ENCODE measurements around the gene TSPAN18. TPM values are rescaled to one million over a fixed set of nuclear protein-coding genes. Genes with fewer than 3 reads are reported as not detected.

TSPAN18 gene
- polyA plus RNA-seq, 1 of the 3 experiments (the other 2 are of a cell fraction) = 0.72 TPM

- Histone ChIP-seq H4K20me1 (ENCODE audit: insufficient read depth) (no peaks in the 10 kb centered on the region), H3F3A (replicated peaks; ENCODE audit: insufficient read depth) (no peaks in the 10 kb centered on the region), H3K27ac (ENCODE audit: low read depth in 2 of 2, low read length in 1 of 2) (no peak overlapping the region), H3K4me3 (ENCODE audit: low read depth in 2 of 2, low read length in 1 of 2) (no peak overlapping the region), H3K27me3 (ENCODE audit: insufficient read depth) (no peaks in the 10 kb centered on the region), H2AFZ (ENCODE audit: low read depth) (no peak overlapping the region), H3K4me1 (ENCODE audit: control insufficient read depth in 1 of 2, insufficient read depth in 2 of 2, low read depth in 1 of 2, low read length in 1 of 2) (peaks cover 0 to 10% of the 10 kb centered on the region in 2 experiments; a peak in 1 of 4 replicates), H3K4me2 (no peak overlapping the region), H3K36me3 (replicated peaks in 1 of 2; ENCODE audit: control insufficient read depth in 1 of 2, insufficient read depth in 2 of 2, low read length in 1 of 2) (no peaks in the 10 kb centered on the region), H3K9me3 (no peaks in the 10 kb centered on the region), H3K9me2 (no peaks in the 10 kb centered on the region), H3K79me2 (ENCODE audit: insufficient read depth) (no peaks in the 10 kb centered on the region), H3K9ac (no peak overlapping the region)
- DNase-seq = no peak
- TF ChIP-seq TAF1 (IDR thresholded peaks at IDR 0.05; ENCODE audit: borderline replicate concordance, low read depth, low read length) (no peak), FOXM1 (IDR thresholded peaks at IDR 0.05; ENCODE audit: low read depth) (no peak), ZBTB33 (IDR thresholded peaks at IDR 0.05; ENCODE audit: borderline replicate concordance, low read depth) (no peak), NRF1 (IDR thresholded peaks at IDR 0.05; ENCODE audit: low read depth, low read length) (no peak), RCOR1 (IDR thresholded peaks at IDR 0.05; ENCODE audit: low read length) (no peak), USF2 (IDR thresholded peaks at IDR 0.05; ENCODE audit: borderline replicate concordance, low read depth, low read length) (no peak), MAX (IDR thresholded peaks at IDR 0.05; ENCODE audit: low read depth) (no peak), RAD21 (IDR thresholded peaks at IDR 0.05; ENCODE audit: low read length) (no peak), ELF1 (IDR thresholded peaks at IDR 0.05) (no peak)
- TF ChIP-seq, protein P1, sequence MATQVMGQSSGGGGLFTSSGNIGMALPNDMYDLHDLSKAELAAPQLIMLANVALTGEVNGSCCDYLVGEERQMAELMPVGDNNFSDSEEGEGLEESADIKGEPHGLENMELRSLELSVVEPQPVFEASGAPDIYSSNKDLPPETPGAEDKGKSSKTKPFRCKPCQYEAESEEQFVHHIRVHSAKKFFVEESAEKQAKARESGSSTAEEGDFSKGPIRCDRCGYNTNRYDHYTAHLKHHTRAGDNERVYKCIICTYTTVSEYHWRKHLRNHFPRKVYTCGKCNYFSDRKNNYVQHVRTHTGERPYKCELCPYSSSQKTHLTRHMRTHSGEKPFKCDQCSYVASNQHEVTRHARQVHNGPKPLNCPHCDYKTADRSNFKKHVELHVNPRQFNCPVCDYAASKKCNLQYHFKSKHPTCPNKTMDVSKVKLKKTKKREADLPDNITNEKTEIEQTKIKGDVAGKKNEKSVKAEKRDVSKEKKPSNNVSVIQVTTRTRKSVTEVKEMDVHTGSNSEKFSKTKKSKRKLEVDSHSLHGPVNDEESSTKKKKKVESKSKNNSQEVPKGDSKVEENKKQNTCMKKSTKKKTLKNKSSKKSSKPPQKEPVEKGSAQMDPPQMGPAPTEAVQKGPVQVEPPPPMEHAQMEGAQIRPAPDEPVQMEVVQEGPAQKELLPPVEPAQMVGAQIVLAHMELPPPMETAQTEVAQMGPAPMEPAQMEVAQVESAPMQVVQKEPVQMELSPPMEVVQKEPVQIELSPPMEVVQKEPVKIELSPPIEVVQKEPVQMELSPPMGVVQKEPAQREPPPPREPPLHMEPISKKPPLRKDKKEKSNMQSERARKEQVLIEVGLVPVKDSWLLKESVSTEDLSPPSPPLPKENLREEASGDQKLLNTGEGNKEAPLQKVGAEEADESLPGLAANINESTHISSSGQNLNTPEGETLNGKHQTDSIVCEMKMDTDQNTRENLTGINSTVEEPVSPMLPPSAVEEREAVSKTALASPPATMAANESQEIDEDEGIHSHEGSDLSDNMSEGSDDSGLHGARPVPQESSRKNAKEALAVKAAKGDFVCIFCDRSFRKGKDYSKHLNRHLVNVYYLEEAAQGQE (IDR thresholded peaks at IDR 0.05; ENCODE audit: low read depth, low read length) = no peak
- WGBS (ENCODE audit: low lambda C conversion rate) = 80% methylated on average over 4 of the region's 4 CpGs
- CTCF ChIA-PET = interaction anchor here (0.6 to 2.5 kb wide), 7 partner anchors 9 to 232 kb away, joined by 3 to 8 read pairs (median 4); no protein-coding TSS in a partner anchor
- POLR2A ChIA-PET = no interaction called here
Observed at GRCh38 chr11:44848963-44849350, 122.2 kb downstream of the TSPAN18 start.

- H3K4me2 ChIP-seq = no peak overlapping the region
- H3K36me3 ChIP-seq (replicated peaks in 1 of 2; ENCODE audit: control insufficient read depth in 1 of 2, insufficient read depth in 2 of 2, low read length in 1 of 2) = no peaks in the 10 kb centered on the region
- H3F3A ChIP-seq (replicated peaks; ENCODE audit: insufficient read depth) = no peaks in the 10 kb centered on the region
- CTCF ChIA-PET = interaction anchor here (0.6 to 2.1 kb wide), 4 partner anchors 10 to 64 kb away, joined by 3 to 8 read pairs (median 4); no protein-coding TSS in a partner anchor
- H4K20me1 ChIP-seq (ENCODE audit: insufficient read depth) = no peaks in the 10 kb centered on the region
- WGBS (ENCODE audit: low lambda C conversion rate) = 50% methylated on average over 2 of the region's 4 CpGs
- H3K9me2 ChIP-seq = no peaks in the 10 kb centered on the region
- DNase-seq = no peak
- no peak overlapping the region for H3K27ac ChIP-seq (ENCODE audit: low read depth in 2 of 2, low read length in 1 of 2)
- no peaks in the 10 kb centered on the region for H3K27me3 ChIP-seq (ENCODE audit: insufficient read depth)
- H3K9me3 ChIP-seq = no peaks in the 10 kb centered on the region
- no peaks in the 10 kb centered on the region for H3K79me2 ChIP-seq (ENCODE audit: insufficient read depth)
- H3K9ac ChIP-seq = no peak overlapping the region
- H3K4me3 ChIP-seq (ENCODE audit: low read depth in 2 of 2, low read length in 1 of 2) = no peak overlapping the region
- H2AFZ ChIP-seq (ENCODE audit: low read depth) = no peak overlapping the region
- H3K4me1 ChIP-seq (ENCODE audit: control insufficient read depth in 1 of 2, insufficient read depth in 2 of 2, low read depth in 1 of 2, low read length in 1 of 2) = peaks cover 0 to 14% of the 10 kb centered on the region in 2 experiments; a peak in 1 of 4 replicates
- POLR2A ChIA-PET = no interaction called here
- TF ChIP-seq RAD21 (IDR thresholded peaks at IDR 0.05; ENCODE audit: low read length) = no peak
- no peak for TF ChIP-seq RXRA (IDR thresholded peaks at IDR 0.05; ENCODE audit: borderline replicate concordance, low read depth)
- no peak for TF ChIP-seq FOXM1 (IDR thresholded peaks at IDR 0.05; ENCODE audit: low read depth)
- TF ChIP-seq PBX3 (IDR thresholded peaks at IDR 0.05) = no peak
- no peak for TF ChIP-seq MEF2A (IDR thresholded peaks at IDR 0.05; ENCODE audit: borderline replicate concordance, low read depth)
- no peak for TF ChIP-seq CHD2 (IDR thresholded peaks at IDR 0.05; ENCODE audit: low read length, partially characterized antibody)
- TF ChIP-seq ZBTB33 (IDR thresholded peaks at IDR 0.05; ENCODE audit: borderline replicate concordance, low read depth) = no peak
- no peak for TF ChIP-seq NRF1 (IDR thresholded peaks at IDR 0.05; ENCODE audit: low read depth, low read length)
Observed at GRCh38 chr11:44849424-44849823, 122.7 kb downstream of the TSPAN18 start.
